Thyroid gland (tissue), 4 donors: Measurements from ENCODE around the gene GPR87.

Experiments used
- CTCF ChIP-seq, 6 experiments: fragments of 200-600 bp in 3 of 6; fragments of 450-650 bp in 3 of 6; sonication (generic) in 3 of 6; IDR thresholded peaks; one replicate each; pipeline ENCODE4 v1.5.1; 2016 to 2019; ENCODE audit warnings: antibody characterized with exemption in 6 of 6, mild to moderate bottlenecking in 2 of 6, inconsistent platforms in 1 of 6, moderate library complexity in 1 of 6
- POLR2A ChIP-seq, 2 donors: fragments of 450-650 bp; IDR thresholded peaks; one replicate each; pipeline ENCODE4 v1.6.1; 2017; ENCODE audit warnings: antibody characterized with exemption in 2 of 2, mild to moderate bottlenecking in 2 of 2, moderate library complexity in 1 of 2

- TF ChIP-seq CTCF (IDR thresholded peaks at IDR 0.05), result no peak
- TF ChIP-seq POLR2A (IDR thresholded peaks at IDR 0.05), result no peak
These were observed 23.5 kb downstream of the GPR87 start for GRCh38 chr3:151293127-151293526.
